GM12864 (cell line): Measurements from ENCODE around the gene KIAA0319L.
"Not testable (repeated sequence)": the region's sequence is repeated elsewhere in the genome, so short reads cannot be mapped to it uniquely, and the experiment has no call there.

Experiments used
- DNase-seq: peaks from one replicate; pipeline ENCODE4 v3.0.0-alpha.2; 2011; ENCODE audit warnings: low read depth
- H3K4me3 ChIP-seq: 2 replicates; pipeline ENCODE4 v1.5.1; 2011; ENCODE audit warnings: mild to moderate bottlenecking, low read depth, low read length, control low read depth
- CTCF ChIP-seq: IDR thresholded peaks from 2 replicates; pipeline ENCODE4 v1.5.1; 2011; ENCODE audit warnings: low read depth, mild to moderate bottlenecking, moderate library complexity, low read length, control low read depth, inconsistent platforms; ENCODE audit errors: missing control alignments

KIAA0319L gene

DNA sequence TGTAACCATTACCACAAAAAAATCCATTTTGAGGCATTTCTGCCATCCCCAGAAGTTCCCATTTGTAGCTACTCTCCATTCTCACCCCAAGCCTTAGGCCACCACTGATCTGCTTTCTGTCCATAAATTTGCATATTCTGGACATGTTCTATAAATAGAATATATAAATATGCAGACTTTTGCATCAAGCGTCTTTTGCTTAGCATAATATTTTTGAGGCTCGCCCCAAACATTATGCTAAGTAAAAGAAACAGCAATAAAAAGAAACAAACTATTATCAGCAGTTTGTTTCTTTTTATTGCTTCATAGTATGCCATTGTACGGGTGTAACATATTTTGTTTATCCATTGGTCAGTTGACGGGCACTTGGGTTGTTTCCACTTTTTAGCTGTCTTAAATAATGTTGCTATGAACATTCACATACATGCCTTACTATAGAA is 23.8 kb upstream of the KIAA0319L start:
- TF ChIP-seq CTCF, result no peak
- H3K4me3 ChIP-seq, result no peak overlapping the region
- DNase-seq, result no peak

GRCh38 chr1:35577071-35577998 is 20.1 kb upstream of the KIAA0319L start:
- DNase-seq, result no peak
- H3K4me3 ChIP-seq, result peak overlapping the region; percentile 49
- no peak for TF ChIP-seq CTCF

- H3K4me3 ChIP-seq, DNase-seq: not testable (repeated sequence)
Observed at GRCh38 chr1:35576766-35577070, 19.5 kb upstream of the KIAA0319L start.

- DNase-seq, result no peak
- no peak for TF ChIP-seq CTCF
- no peak overlapping the region for H3K4me3 ChIP-seq
Observed at GRCh38 chr1:35576061-35576765, 19.0 kb upstream of the KIAA0319L start.

DNA sequence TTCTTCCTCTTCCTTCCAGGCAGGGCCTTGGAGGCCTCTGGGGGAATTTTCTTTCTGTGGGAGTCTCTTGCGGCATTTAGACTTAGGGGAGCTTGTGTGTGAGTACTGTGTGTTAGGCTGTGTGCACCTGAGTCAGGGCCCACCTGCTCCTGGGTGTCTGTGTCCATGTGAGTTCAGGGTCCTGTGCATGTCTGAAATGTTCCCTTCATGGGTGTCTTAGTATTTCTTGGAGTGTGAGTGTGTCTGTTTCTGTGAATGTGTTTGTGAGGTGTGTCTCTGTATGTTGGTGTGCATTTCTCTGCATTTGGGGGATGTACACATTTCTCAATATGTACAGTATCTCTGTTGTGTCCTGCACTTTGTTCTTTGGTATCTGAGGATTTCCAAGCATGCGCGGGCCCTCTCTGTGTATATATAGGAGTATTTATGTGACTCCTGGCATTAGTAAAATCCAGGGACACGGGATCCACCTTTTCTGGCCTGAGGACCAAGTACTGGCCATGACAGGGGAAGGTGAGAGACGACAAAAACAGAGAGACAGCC is 18.3 kb upstream of the KIAA0319L start:
- TF ChIP-seq CTCF, result no peak
- no peak for DNase-seq
- H3K4me3 ChIP-seq, result no peak overlapping the region

GRCh38 chr1:35574655-35575415 is 17.6 kb upstream of the KIAA0319L start:
- TF ChIP-seq CTCF, result no peak
- no peak overlapping the region for H3K4me3 ChIP-seq
- DNase-seq, result no peak

GRCh38 chr1:35574125-35574654 is 17.0 kb upstream of the KIAA0319L start:
- no peak overlapping the region for H3K4me3 ChIP-seq
- no peak for DNase-seq
- TF ChIP-seq CTCF, result no peak
